ENCODE results near the gene VCX3A.
"Not testable (repeated sequence)": the region's sequence is repeated elsewhere in the genome, so short reads cannot be mapped to it uniquely, and the experiment has no call there.

The VCX3A gene

GRCh38 chrX:6535018-6535417, at the start of gene VCX3A:
VCX3A (minus strand) TSS chrX:6535118; CDS start chrX:6534497, 621 bp downstream.
- DNase-seq (ENCODE audit: low spot score): not testable (repeated sequence)

GRCh38 chrX:6574762-6575161, 39.8 kb upstream of the VCX3A start:
- no peak for DNase-seq (ENCODE audit: low spot score)

DNA sequence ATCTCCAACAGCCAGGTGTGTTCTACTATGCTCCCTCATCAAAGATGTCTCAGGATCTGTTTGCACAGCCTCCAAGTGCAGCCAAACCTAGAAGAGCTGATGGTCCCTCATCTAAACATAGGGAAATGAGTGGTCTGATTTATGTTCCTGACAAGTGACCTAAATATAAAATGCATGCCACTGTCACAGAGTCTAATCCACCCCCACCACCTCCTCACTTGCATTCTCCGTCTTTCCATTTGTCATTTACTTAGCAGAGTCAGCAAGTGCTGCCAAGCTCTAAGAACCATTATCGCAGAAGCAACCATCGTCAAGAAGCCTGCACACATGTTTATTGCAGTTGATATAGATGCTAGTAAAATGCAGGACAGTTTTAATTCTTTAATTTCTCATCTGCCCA, 33.1 kb upstream of the VCX3A start:
- DNase-seq (ENCODE audit: low spot score): no peak

GRCh38 chrX:6558979-6559378, 24.1 kb upstream of the VCX3A start:
- DNase-seq (ENCODE audit: low spot score): no peak

GRCh38 chrX:6557690-6558089, 22.8 kb upstream of the VCX3A start:
- DNase-seq (ENCODE audit: low spot score): no peak

DNA sequence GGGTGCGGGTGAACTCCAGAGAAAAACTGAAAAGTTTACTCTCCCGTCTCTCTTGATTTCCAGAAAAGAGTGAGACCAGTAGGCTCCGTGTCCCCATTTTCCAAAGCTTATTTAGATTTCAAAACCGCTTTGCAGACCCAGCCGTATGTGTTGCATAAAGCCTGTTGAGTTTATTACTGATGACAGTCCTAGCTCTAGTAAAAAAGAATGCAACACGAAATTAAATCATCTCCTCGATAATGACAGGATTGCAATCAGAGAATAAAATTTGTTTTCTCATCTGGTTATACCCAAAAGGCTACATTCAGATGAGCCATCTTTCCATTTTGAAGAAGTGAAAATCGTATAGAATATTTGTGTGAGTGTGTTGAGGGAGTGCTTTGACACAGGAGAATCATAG, 16.1 kb upstream of the VCX3A start:
- DNase-seq (ENCODE audit: low spot score): no peak

- no peak for DNase-seq (ENCODE audit: low spot score)
Measured at GRCh38 chrX:6545712-6546111, 10.8 kb upstream of the VCX3A start.

- no peak for DNase-seq (ENCODE audit: low spot score)
Measured at GRCh38 chrX:6526564-6527136, 8.3 kb downstream of the VCX3A start.

DNA sequence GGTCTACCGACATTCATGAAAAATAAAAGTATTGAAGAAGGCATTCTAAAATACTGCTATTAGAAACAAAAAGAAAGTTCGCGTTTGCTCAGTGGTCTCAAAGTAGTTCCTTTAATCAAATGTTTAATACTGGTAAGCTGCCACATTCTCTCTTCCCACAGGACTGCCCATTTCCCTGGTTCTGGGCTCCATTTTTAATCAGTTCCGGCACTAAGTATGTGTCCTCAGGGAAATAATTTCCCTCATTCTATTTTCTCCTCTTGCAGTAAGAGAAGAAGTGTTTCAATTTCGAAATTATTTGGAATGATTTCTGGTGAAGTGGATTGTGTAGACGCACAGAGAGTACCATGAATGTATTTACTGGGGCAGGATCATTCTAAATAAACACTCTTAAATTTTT, 17.5 kb downstream of the VCX3A start:
- DNase-seq (ENCODE audit: low spot score): no peak

- DNase-seq (ENCODE audit: low spot score): no peak
Measured at GRCh38 chrX:6506444-6506843, 28.5 kb downstream of the VCX3A start.

DNA sequence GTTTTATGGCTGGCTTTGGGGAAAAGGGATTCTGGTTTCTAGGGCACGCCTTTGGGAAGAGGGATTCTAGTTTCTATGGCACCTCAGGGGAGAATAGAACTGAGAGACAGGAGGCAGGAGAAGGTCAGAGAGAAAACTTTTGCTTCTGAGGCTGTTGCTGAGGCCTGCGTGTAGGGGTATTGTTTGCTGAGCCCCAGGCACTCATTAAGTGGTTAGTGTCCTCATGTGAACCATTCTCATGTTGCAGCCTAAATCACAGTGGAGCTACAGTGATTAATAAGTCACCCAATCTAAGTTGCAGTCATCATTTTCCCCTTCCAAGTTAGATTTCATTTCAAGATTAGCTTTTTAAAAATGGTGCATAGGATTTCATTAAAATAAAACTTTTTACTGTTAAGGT, 29.0 kb downstream of the VCX3A start:
- no peak for DNase-seq (ENCODE audit: low spot score)

- DNase-seq (ENCODE audit: low spot score): no peak
Measured at GRCh38 chrX:6500719-6501118, 34.2 kb downstream of the VCX3A start.

GRCh38 chrX:6498324-6498723, 36.6 kb downstream of the VCX3A start:
- DNase-seq (ENCODE audit: low spot score): no peak

All from globus pallidus (tissue), 1 donor.